Activated CD4-positive, alpha-beta T cell treated with anti-CD3 and anti-CD28 coated beads for 36 hours (primary cell): ENCODE measurements around the gene REM1. TPM values are rescaled to one million over a fixed set of nuclear protein-coding genes. Genes with fewer than 3 reads are reported as not detected.

ENCODE experiments used
- total RNA-seq, 2 experiments: library from RNA; stranded (reverse); gene quantifications; one replicate each; pipeline ENCODE4 v1.2.3, GENCODE V29; 2021

REM1 gene
- total RNA-seq, 2 experiments from 2014 or later, result not detected

Other genes with a start within 250 kb of the REM1 start
- gene DEFB115, start 217.6 kb upstream of the REM1 start, total RNA-seq, result not detected
- not detected for gene DEFB116, start 166.7 kb upstream of the REM1 start, total RNA-seq
- gene DEFB118, start 106.7 kb upstream of the REM1 start, total RNA-seq, result not detected
- gene DEFB119, start 84.7 kb upstream of the REM1 start, total RNA-seq, result not detected
- gene DEFB121, start 69.1 kb upstream of the REM1 start, total RNA-seq, result not detected
- gene DEFB123, start 34.7 kb upstream of the REM1 start, total RNA-seq, result not detected
- not detected for gene DEFB124, start 161 bp upstream of the REM1 start, total RNA-seq
- gene HM13, start 39.2 kb downstream of the REM1 start, total RNA-seq, result 100 to 1,000 TPM; 108 to 111 TPM
- 1 to 10 TPM; 2.2 to 3.5 TPM for gene ID1, start 130.0 kb downstream of the REM1 start, total RNA-seq
- not detected for gene COX4I2, start 162.6 kb downstream of the REM1 start, total RNA-seq
- gene BCL2L1, start 247.6 kb downstream of the REM1 start, total RNA-seq, result 100 to 1,000 TPM; 107 to 121 TPM